ENCODE measurements around the gene ADPRHL1. TPM values are rescaled to one million over a fixed set of nuclear protein-coding genes. Genes with fewer than 3 reads are reported as not detected.
"Not testable (repeated sequence)": the region's sequence is repeated elsewhere in the genome, so short reads cannot be mapped to it uniquely, and the experiment has no call there.

The ADPRHL1 gene
- total RNA-seq, 1 donor from 2014 or later: 2.6 TPM

- H3K9me3 Mint-ChIP-seq (ENCODE audit: unreplicated experiment): peaks cover 38% of the 10 kb centered on the region
- peaks cover 3% of the 10 kb centered on the region for H3K36me3 Mint-ChIP-seq (ENCODE audit: unreplicated experiment)
- H3K4me1 Mint-ChIP-seq (ENCODE audit: unreplicated experiment): no peaks in the 10 kb centered on the region
- H3K4me3 Mint-ChIP-seq (ENCODE audit: unreplicated experiment): no peak overlapping the region
- no peak for TF ChIP-seq CTCF (IDR thresholded peaks at IDR 0.05)
- no peak overlapping the region for H3K27ac Mint-ChIP-seq (ENCODE audit: unreplicated experiment)
- H3K27me3 Mint-ChIP-seq (ENCODE audit: unreplicated experiment): peaks cover 6% of the 10 kb centered on the region
- no peak for DNase-seq (ENCODE audit: extremely low spot score, unreplicated experiment)
Measured at GRCh38 chr13:113383089-113383488, 70.2 kb downstream of the ADPRHL1 start.

- H3K36me3 Mint-ChIP-seq (ENCODE audit: unreplicated experiment); H3K4me3 Mint-ChIP-seq (ENCODE audit: unreplicated experiment): not testable (repeated sequence)
Measured at GRCh38 chr13:113382542-113382941, 70.7 kb downstream of the ADPRHL1 start.

GRCh38 chr13:113378825-113379224 is 74.5 kb downstream of the ADPRHL1 start:
- Mint-ChIP-seq H3K4me3 (ENCODE audit: unreplicated experiment) (no peak overlapping the region), H3K9me3 (ENCODE audit: unreplicated experiment) (peaks cover 13% of the 10 kb centered on the region), H3K4me1 (ENCODE audit: unreplicated experiment) (no peaks in the 10 kb centered on the region), H3K27ac (ENCODE audit: unreplicated experiment) (no peak overlapping the region), H3K27me3 (ENCODE audit: unreplicated experiment) (peaks cover 24% of the 10 kb centered on the region), H3K36me3 (ENCODE audit: unreplicated experiment) (no peaks in the 10 kb centered on the region)
- TF ChIP-seq CTCF (IDR thresholded peaks at IDR 0.05): no peak
- no peak for DNase-seq (ENCODE audit: extremely low spot score, unreplicated experiment)

More at GRCh38 chr13:113382542-113382941, 70.7 kb downstream of the ADPRHL1 start:
- H3K9me3 Mint-ChIP-seq (ENCODE audit: unreplicated experiment): peaks cover 37% of the 10 kb centered on the region
- H3K27me3 Mint-ChIP-seq (ENCODE audit: unreplicated experiment); DNase-seq (ENCODE audit: extremely low spot score, unreplicated experiment); H3K27ac Mint-ChIP-seq (ENCODE audit: unreplicated experiment); H3K4me1 Mint-ChIP-seq (ENCODE audit: unreplicated experiment): not testable (repeated sequence)

GRCh38 chr13:113374511-113375175 is 78.6 kb downstream of the ADPRHL1 start:
- no peak overlapping the region for H3K27ac Mint-ChIP-seq (ENCODE audit: unreplicated experiment)

GRCh38 chr13:113373811-113374485 is 79.3 kb downstream of the ADPRHL1 start:
- no peak overlapping the region for H3K4me3 Mint-ChIP-seq (ENCODE audit: unreplicated experiment)
- H3K4me1 Mint-ChIP-seq (ENCODE audit: unreplicated experiment): no peaks in the 10 kb centered on the region
- DNase-seq (ENCODE audit: extremely low spot score, unreplicated experiment): no peak

More at GRCh38 chr13:113374511-113375175, 78.6 kb downstream of the ADPRHL1 start:
- no peaks in the 10 kb centered on the region for H3K36me3 Mint-ChIP-seq (ENCODE audit: unreplicated experiment)
- no peaks in the 10 kb centered on the region for H3K9me3 Mint-ChIP-seq (ENCODE audit: unreplicated experiment)
- peaks cover 19% of the 10 kb centered on the region for H3K27me3 Mint-ChIP-seq (ENCODE audit: unreplicated experiment)
- H3K4me1 Mint-ChIP-seq (ENCODE audit: unreplicated experiment): no peaks in the 10 kb centered on the region
- no peak overlapping the region for H3K4me3 Mint-ChIP-seq (ENCODE audit: unreplicated experiment)
- no peak for TF ChIP-seq CTCF (IDR thresholded peaks at IDR 0.05)
- no peak for DNase-seq (ENCODE audit: extremely low spot score, unreplicated experiment)

GRCh38 chr13:113371701-113372100 is 81.6 kb downstream of the ADPRHL1 start:
- DNase-seq (ENCODE audit: extremely low spot score, unreplicated experiment); H3K9me3 Mint-ChIP-seq (ENCODE audit: unreplicated experiment); H3K36me3 Mint-ChIP-seq (ENCODE audit: unreplicated experiment); H3K27ac Mint-ChIP-seq (ENCODE audit: unreplicated experiment); H3K4me1 Mint-ChIP-seq (ENCODE audit: unreplicated experiment); H3K4me3 Mint-ChIP-seq (ENCODE audit: unreplicated experiment): not testable (repeated sequence)
- H3K27me3 Mint-ChIP-seq (ENCODE audit: unreplicated experiment): peaks cover 13% of the 10 kb centered on the region

More at GRCh38 chr13:113373811-113374485, 79.3 kb downstream of the ADPRHL1 start:
- H3K27ac Mint-ChIP-seq (ENCODE audit: unreplicated experiment): no peak overlapping the region
- TF ChIP-seq CTCF (IDR thresholded peaks at IDR 0.05): no peak
- peaks cover 19% of the 10 kb centered on the region for H3K27me3 Mint-ChIP-seq (ENCODE audit: unreplicated experiment)
- H3K9me3 Mint-ChIP-seq (ENCODE audit: unreplicated experiment): no peaks in the 10 kb centered on the region
- H3K36me3 Mint-ChIP-seq (ENCODE audit: unreplicated experiment): no peaks in the 10 kb centered on the region
